ENCODE results near the gene ATP1A1.

The ATP1A1 gene

GRCh38 chr1:116432655-116433265 is 59.7 kb downstream of the ATP1A1 start:
- no peak for DNase-seq (ENCODE audit: low read depth)
- TF ChIP-seq CTCF (IDR thresholded peaks at IDR 0.05; ENCODE audit: control insufficient read depth, extremely low read depth, insufficient read depth): no peak
- no peak overlapping the region for H3K4me3 ChIP-seq (ENCODE audit: low read depth, low read length)

GRCh38 chr1:116433275-116434257 is 60.5 kb downstream of the ATP1A1 start:
- DNase-seq (ENCODE audit: low read depth): no peak
- no peak overlapping the region for H3K4me3 ChIP-seq (ENCODE audit: low read depth, low read length)
- TF ChIP-seq CTCF (IDR thresholded peaks at IDR 0.05; ENCODE audit: control insufficient read depth, extremely low read depth, insufficient read depth): no peak

- TF ChIP-seq CTCF (IDR thresholded peaks at IDR 0.05; ENCODE audit: control insufficient read depth, extremely low read depth, insufficient read depth): no peak
- no peak overlapping the region for H3K4me3 ChIP-seq (ENCODE audit: low read depth, low read length)
- no peak for DNase-seq (ENCODE audit: low read depth)
These were observed 61.8 kb downstream of the ATP1A1 start for GRCh38 chr1:116434849-116435248.

- H3K4me3 ChIP-seq (ENCODE audit: low read depth, low read length): no peak overlapping the region
- no peak for DNase-seq (ENCODE audit: low read depth)
- TF ChIP-seq CTCF (IDR thresholded peaks at IDR 0.05; ENCODE audit: control insufficient read depth, extremely low read depth, insufficient read depth): no peak
These were observed 63.0 kb downstream of the ATP1A1 start for GRCh38 chr1:116435806-116436610.

- no peak overlapping the region for H3K4me3 ChIP-seq (ENCODE audit: low read depth, low read length)
- no peak for DNase-seq (ENCODE audit: low read depth)
- no peak for TF ChIP-seq CTCF (IDR thresholded peaks at IDR 0.05; ENCODE audit: control insufficient read depth, extremely low read depth, insufficient read depth)
These were observed 63.5 kb downstream of the ATP1A1 start for GRCh38 chr1:116436611-116436970.

DNA sequence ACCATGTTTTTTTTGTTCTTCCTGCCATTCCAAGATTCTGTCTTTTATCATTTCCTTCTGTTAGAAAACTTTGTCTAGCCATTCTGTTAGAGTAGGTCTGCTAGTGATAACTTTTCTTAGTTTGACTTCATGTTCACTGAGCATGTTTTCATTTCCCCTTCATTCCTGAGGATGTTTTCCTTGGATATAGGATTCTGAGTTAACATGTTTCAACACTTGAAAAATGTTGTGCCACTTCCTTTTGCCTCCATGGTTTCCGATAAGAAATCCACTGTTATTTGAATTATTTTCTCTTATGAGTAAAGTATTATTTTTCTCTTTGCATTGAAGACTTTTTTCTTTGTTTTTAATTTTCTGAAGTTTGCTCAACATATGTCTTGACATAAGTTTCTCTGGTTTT is 66.7 kb downstream of the ATP1A1 start:
- TF ChIP-seq CTCF (IDR thresholded peaks at IDR 0.05; ENCODE audit: control insufficient read depth, extremely low read depth, insufficient read depth): no peak
- H3K4me3 ChIP-seq (ENCODE audit: low read depth, low read length): no peak overlapping the region
- no peak for DNase-seq (ENCODE audit: low read depth)

Data from LNCaP clone FGC (cell line).